ENCODE measurements around the gene ST7. TPM values are rescaled to one million over a fixed set of nuclear protein-coding genes. Genes with fewer than 3 reads are reported as not detected.

ST7 gene
- total RNA-seq, 1 experiment from 2014 or later = 12.4 TPM

DNA sequence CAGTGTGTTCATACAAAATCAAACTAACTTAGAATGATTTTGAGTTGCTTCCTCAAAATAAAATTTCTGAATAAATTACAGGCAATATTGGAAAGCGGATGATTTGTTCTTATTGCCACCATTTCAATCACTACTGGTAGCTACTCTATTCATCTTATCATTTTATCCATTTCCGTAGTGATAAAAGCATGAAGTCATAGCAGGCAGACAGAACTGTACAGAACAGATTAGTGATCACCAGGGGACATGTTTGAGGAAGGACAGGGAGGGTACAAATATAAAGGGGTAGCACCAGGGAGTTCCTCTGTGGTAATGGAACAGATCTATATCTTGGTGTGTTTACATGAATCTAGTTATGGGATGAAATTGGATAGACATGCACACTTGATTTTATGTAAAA, 231.1 kb downstream of the ST7 start:
- TF ChIP-seq NFE2L1 (CRISPR knock-in tag; IDR thresholded peaks at IDR 0.05) (no peak), NR1H2 (CRISPR knock-in tag; IDR thresholded peaks at IDR 0.05) (no peak), GABPB1 (CRISPR knock-in tag; IDR thresholded peaks at IDR 0.05) (no peak), NR3C1 (CRISPR knock-in tag; conservative IDR thresholded peaks at IDR 0.05; ENCODE audit: low read depth) (no peak), ZBTB21 (CRISPR knock-in tag; IDR thresholded peaks at IDR 0.05; ENCODE audit: borderline replicate concordance) (no peak), OVOL2 (CRISPR knock-in tag; IDR thresholded peaks at IDR 0.05; ENCODE audit: borderline replicate concordance) (no peak), FOXP1 (CRISPR knock-in tag; IDR thresholded peaks at IDR 0.05; ENCODE audit: borderline replicate concordance) (no peak)
- TF ChIP-seq, protein P1, sequence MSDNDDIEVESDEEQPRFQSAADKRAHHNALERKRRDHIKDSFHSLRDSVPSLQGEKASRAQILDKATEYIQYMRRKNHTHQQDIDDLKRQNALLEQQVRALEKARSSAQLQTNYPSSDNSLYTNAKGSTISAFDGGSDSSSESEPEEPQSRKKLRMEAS (CRISPR knock-in tag; IDR thresholded peaks at IDR 0.05) = no peak
- TF ChIP-seq, protein P2, sequence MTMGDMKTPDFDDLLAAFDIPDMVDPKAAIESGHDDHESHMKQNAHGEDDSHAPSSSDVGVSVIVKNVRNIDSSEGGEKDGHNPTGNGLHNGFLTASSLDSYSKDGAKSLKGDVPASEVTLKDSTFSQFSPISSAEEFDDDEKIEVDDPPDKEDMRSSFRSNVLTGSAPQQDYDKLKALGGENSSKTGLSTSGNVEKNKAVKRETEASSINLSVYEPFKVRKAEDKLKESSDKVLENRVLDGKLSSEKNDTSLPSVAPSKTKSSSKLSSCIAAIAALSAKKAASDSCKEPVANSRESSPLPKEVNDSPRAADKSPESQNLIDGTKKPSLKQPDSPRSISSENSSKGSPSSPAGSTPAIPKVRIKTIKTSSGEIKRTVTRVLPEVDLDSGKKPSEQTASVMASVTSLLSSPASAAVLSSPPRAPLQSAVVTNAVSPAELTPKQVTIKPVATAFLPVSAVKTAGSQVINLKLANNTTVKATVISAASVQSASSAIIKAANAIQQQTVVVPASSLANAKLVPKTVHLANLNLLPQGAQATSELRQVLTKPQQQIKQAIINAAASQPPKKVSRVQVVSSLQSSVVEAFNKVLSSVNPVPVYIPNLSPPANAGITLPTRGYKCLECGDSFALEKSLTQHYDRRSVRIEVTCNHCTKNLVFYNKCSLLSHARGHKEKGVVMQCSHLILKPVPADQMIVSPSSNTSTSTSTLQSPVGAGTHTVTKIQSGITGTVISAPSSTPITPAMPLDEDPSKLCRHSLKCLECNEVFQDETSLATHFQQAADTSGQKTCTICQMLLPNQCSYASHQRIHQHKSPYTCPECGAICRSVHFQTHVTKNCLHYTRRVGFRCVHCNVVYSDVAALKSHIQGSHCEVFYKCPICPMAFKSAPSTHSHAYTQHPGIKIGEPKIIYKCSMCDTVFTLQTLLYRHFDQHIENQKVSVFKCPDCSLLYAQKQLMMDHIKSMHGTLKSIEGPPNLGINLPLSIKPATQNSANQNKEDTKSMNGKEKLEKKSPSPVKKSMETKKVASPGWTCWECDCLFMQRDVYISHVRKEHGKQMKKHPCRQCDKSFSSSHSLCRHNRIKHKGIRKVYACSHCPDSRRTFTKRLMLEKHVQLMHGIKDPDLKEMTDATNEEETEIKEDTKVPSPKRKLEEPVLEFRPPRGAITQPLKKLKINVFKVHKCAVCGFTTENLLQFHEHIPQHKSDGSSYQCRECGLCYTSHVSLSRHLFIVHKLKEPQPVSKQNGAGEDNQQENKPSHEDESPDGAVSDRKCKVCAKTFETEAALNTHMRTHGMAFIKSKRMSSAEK (CRISPR knock-in tag; IDR thresholded peaks at IDR 0.05; ENCODE audit: borderline replicate concordance) = no peak
- TF ChIP-seq, protein P3, sequence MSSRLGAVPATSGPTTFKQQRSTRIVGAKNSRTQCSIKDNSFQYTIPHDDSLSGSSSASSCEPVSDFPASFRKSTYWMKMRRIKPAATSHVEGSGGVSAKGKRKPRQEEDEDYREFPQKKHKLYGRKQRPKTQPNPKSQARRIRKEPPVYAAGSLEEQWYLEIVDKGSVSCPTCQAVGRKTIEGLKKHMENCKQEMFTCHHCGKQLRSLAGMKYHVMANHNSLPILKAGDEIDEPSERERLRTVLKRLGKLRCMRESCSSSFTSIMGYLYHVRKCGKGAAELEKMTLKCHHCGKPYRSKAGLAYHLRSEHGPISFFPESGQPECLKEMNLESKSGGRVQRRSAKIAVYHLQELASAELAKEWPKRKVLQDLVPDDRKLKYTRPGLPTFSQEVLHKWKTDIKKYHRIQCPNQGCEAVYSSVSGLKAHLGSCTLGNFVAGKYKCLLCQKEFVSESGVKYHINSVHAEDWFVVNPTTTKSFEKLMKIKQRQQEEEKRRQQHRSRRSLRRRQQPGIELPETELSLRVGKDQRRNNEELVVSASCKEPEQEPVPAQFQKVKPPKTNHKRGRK (CRISPR knock-in tag; IDR thresholded peaks at IDR 0.05; ENCODE audit: borderline replicate concordance) = no peak
- TF ChIP-seq, protein P4, sequence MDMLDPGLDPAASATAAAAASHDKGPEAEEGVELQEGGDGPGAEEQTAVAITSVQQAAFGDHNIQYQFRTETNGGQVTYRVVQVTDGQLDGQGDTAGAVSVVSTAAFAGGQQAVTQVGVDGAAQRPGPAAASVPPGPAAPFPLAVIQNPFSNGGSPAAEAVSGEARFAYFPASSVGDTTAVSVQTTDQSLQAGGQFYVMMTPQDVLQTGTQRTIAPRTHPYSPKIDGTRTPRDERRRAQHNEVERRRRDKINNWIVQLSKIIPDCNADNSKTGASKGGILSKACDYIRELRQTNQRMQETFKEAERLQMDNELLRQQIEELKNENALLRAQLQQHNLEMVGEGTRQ (CRISPR knock-in tag; IDR thresholded peaks at IDR 0.05) = no peak
- POLR2A ChIA-PET = no interaction called here
- Mint-ChIP-seq H3K4me3 (no peak overlapping the region), H3K27ac (no peak overlapping the region), H3K4me1 (no peaks in the 10 kb centered on the region), H3K36me3 (no peaks in the 10 kb centered on the region), H3K9me3 (no peaks in the 10 kb centered on the region), H3K27me3 (ENCODE audit: low read depth) (no peaks in the 10 kb centered on the region)
- DNase-seq (ENCODE audit: low spot score) (no peak), ATAC-seq (no peak)
- CTCF ChIA-PET = no interaction called here

DNA sequence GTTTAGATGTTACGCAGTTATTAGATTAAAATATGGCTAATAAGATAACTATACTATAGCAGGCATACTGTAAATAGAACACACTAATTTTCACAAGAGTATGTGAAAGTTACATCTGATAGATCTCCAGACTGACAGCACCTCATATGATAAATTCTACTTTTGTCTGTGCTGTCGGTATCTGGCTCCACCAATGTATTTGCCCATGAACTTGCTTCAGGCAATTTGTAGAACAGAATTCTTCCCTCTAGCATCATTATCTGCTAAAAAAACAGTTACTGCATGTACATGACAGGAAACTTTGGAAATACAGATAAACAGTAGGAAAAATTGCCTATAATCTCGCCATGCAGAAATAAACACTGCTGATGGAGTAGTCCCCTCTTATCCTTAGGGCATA, 231.8 kb downstream of the ST7 start:
- ATAC-seq (no peak), DNase-seq (ENCODE audit: low spot score) (no peak)
- Mint-ChIP-seq H3K27me3 (ENCODE audit: low read depth) (no peaks in the 10 kb centered on the region), H3K9me3 (no peaks in the 10 kb centered on the region), H3K4me3 (no peak overlapping the region), H3K36me3 (no peaks in the 10 kb centered on the region), H3K4me1 (no peaks in the 10 kb centered on the region), H3K27ac (no peak overlapping the region)
- ChIA-PET CTCF (no interaction called here), POLR2A (no interaction called here)
- TF ChIP-seq FOXP1 (CRISPR knock-in tag; IDR thresholded peaks at IDR 0.05; ENCODE audit: borderline replicate concordance) (no peak), MYBL2 (CRISPR knock-in tag; IDR thresholded peaks at IDR 0.05) (no peak), JUN (CRISPR knock-in tag; IDR thresholded peaks at IDR 0.05) (no peak), ZNF263 (CRISPR knock-in tag; IDR thresholded peaks at IDR 0.05; ENCODE audit: low read depth) (no peak), ZNF423 (CRISPR knock-in tag; IDR thresholded peaks at IDR 0.05) (no peak), CREM (CRISPR knock-in tag; IDR thresholded peaks at IDR 0.05) (no peak)
- TF ChIP-seq, protein P5, sequence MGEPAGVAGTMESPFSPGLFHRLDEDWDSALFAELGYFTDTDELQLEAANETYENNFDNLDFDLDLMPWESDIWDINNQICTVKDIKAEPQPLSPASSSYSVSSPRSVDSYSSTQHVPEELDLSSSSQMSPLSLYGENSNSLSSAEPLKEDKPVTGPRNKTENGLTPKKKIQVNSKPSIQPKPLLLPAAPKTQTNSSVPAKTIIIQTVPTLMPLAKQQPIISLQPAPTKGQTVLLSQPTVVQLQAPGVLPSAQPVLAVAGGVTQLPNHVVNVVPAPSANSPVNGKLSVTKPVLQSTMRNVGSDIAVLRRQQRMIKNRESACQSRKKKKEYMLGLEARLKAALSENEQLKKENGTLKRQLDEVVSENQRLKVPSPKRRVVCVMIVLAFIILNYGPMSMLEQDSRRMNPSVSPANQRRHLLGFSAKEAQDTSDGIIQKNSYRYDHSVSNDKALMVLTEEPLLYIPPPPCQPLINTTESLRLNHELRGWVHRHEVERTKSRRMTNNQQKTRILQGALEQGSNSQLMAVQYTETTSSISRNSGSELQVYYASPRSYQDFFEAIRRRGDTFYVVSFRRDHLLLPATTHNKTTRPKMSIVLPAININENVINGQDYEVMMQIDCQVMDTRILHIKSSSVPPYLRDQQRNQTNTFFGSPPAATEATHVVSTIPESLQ (CRISPR knock-in tag; IDR thresholded peaks at IDR 0.05) = no peak
- TF ChIP-seq, protein P6, sequence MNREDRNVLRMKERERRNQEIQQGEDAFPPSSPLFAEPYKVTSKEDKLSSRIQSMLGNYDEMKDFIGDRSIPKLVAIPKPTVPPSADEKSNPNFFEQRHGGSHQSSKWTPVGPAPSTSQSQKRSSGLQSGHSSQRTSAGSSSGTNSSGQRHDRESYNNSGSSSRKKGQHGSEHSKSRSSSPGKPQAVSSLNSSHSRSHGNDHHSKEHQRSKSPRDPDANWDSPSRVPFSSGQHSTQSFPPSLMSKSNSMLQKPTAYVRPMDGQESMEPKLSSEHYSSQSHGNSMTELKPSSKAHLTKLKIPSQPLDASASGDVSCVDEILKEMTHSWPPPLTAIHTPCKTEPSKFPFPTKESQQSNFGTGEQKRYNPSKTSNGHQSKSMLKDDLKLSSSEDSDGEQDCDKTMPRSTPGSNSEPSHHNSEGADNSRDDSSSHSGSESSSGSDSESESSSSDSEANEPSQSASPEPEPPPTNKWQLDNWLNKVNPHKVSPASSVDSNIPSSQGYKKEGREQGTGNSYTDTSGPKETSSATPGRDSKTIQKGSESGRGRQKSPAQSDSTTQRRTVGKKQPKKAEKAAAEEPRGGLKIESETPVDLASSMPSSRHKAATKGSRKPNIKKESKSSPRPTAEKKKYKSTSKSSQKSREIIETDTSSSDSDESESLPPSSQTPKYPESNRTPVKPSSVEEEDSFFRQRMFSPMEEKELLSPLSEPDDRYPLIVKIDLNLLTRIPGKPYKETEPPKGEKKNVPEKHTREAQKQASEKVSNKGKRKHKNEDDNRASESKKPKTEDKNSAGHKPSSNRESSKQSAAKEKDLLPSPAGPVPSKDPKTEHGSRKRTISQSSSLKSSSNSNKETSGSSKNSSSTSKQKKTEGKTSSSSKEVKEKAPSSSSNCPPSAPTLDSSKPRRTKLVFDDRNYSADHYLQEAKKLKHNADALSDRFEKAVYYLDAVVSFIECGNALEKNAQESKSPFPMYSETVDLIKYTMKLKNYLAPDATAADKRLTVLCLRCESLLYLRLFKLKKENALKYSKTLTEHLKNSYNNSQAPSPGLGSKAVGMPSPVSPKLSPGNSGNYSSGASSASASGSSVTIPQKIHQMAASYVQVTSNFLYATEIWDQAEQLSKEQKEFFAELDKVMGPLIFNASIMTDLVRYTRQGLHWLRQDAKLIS (CRISPR knock-in tag; IDR thresholded peaks at IDR 0.05; ENCODE audit: borderline replicate concordance) = no peak
- TF ChIP-seq, protein P7, sequence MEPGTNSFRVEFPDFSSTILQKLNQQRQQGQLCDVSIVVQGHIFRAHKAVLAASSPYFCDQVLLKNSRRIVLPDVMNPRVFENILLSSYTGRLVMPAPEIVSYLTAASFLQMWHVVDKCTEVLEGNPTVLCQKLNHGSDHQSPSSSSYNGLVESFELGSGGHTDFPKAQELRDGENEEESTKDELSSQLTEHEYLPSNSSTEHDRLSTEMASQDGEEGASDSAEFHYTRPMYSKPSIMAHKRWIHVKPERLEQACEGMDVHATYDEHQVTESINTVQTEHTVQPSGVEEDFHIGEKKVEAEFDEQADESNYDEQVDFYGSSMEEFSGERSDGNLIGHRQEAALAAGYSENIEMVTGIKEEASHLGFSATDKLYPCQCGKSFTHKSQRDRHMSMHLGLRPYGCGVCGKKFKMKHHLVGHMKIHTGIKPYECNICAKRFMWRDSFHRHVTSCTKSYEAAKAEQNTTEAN (CRISPR knock-in tag; IDR thresholded peaks at IDR 0.05) = no peak

All from WTC11 (cell line).